Measurements from ENCODE around the gene NOXO1. TPM values are rescaled to one million over a fixed set of nuclear protein-coding genes. Genes with fewer than 3 reads are reported as not detected.

The NOXO1 gene
- total RNA-seq, 1 donor from 2014 or later, result 1.2 TPM

Small RNA genes lying within 50 kb of the gene (small RNA-seq; reads per million reads assigned to genes)
- not detected for gene AC005363.2
- gene RN7SL219P, result not detected
- not detected for gene SNORA10
- not detected for gene SNORA64

Other genes starting within 250 kb of the NOXO1 start
- 35.1 TPM for gene NME3, start 209.9 kb downstream of the NOXO1 start, total RNA-seq
- 7.7 TPM for gene EME2, start 208.7 kb downstream of the NOXO1 start, total RNA-seq
- gene MRPS34, start 208.3 kb downstream of the NOXO1 start, total RNA-seq, result 31.4 TPM
- 57.9 TPM for gene SPSB3, start 198.9 kb downstream of the NOXO1 start, total RNA-seq
- 37.9 TPM for gene NUBP2, start 198.5 kb downstream of the NOXO1 start, total RNA-seq
- under 0.01 TPM for gene IGFALS, start 187.8 kb downstream of the NOXO1 start, total RNA-seq
- 51.8 TPM for gene HAGH, start 154.6 kb downstream of the NOXO1 start, total RNA-seq
- gene FAHD1, start 154.3 kb downstream of the NOXO1 start, total RNA-seq, result 64.0 TPM
- gene MEIOB, start 109.3 kb downstream of the NOXO1 start, total RNA-seq, result 0.41 TPM
- gene HS3ST6, start 63.1 kb downstream of the NOXO1 start, total RNA-seq, result not detected
- 4.1 TPM for gene MSRB1, start 38.3 kb downstream of the NOXO1 start, total RNA-seq
- not detected for gene RPL3L, start 26.8 kb downstream of the NOXO1 start, total RNA-seq
- 76.6 TPM for gene NDUFB10, start 21.9 kb downstream of the NOXO1 start, total RNA-seq
- gene RPS2, start 16.6 kb downstream of the NOXO1 start, total RNA-seq, result 1,930 TPM
- not detected for gene RNF151, start 14.6 kb downstream of the NOXO1 start, total RNA-seq
- 11.0 TPM for gene TBL3, start 9.4 kb downstream of the NOXO1 start, total RNA-seq
- gene GFER, start 2.7 kb upstream of the NOXO1 start, total RNA-seq, result 12.6 TPM
- 71.3 TPM for gene SYNGR3, start 8.5 kb upstream of the NOXO1 start, total RNA-seq
- 5.7 TPM for gene ZNF598, start 28.4 kb upstream of the NOXO1 start, total RNA-seq
- gene NPW, start 38.3 kb upstream of the NOXO1 start, total RNA-seq, result not detected
- gene NHERF2, start 45.4 kb upstream of the NOXO1 start, total RNA-seq, result 13.5 TPM
- 33.4 TPM for gene NTHL1, start 66.4 kb upstream of the NOXO1 start, total RNA-seq
- 39.5 TPM for gene TSC2, start 66.5 kb upstream of the NOXO1 start, total RNA-seq
- 58.3 TPM for gene PKD1, start 154.4 kb upstream of the NOXO1 start, total RNA-seq
- gene RAB26, start 167.2 kb upstream of the NOXO1 start, total RNA-seq, result 4.1 TPM
- gene TRAF7, start 174.3 kb upstream of the NOXO1 start, total RNA-seq, result 25.7 TPM
- gene CASKIN1, start 215.1 kb upstream of the NOXO1 start, total RNA-seq, result 15.9 TPM
- 6.9 TPM for gene MLST8, start 224.0 kb upstream of the NOXO1 start, total RNA-seq
- gene BRICD5, start 229.4 kb upstream of the NOXO1 start, total RNA-seq, result 4.5 TPM
- 10.2 TPM for gene PGP, start 233.4 kb upstream of the NOXO1 start, total RNA-seq
- 27.3 TPM for gene E4F1, start 242.1 kb upstream of the NOXO1 start, total RNA-seq

All from frontal cortex (tissue), 1 donor.